ENCODE measurements around the gene RRAGC.

DNA sequence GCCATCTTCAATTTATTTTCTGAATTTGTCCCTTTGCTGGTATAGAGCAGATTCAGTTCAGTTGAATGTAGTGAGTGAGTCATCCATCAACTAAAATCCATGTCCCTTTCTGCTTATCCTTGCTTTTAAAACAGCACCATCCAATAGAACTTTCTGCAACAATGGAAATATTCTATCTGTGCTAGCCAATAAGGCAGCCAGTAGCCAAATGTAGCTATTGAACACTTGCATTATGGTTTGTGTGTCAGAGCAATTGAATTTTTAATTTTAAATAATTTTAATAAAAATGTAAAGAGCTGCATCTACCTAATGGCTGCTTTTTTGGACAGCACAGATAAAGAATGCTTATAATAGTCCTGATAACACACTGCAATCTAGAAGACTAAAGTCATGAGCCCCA lies 21.9 kb upstream of the RRAGC start, which contains the start of gene GJA9:
- TF ChIP-seq, protein P1, sequence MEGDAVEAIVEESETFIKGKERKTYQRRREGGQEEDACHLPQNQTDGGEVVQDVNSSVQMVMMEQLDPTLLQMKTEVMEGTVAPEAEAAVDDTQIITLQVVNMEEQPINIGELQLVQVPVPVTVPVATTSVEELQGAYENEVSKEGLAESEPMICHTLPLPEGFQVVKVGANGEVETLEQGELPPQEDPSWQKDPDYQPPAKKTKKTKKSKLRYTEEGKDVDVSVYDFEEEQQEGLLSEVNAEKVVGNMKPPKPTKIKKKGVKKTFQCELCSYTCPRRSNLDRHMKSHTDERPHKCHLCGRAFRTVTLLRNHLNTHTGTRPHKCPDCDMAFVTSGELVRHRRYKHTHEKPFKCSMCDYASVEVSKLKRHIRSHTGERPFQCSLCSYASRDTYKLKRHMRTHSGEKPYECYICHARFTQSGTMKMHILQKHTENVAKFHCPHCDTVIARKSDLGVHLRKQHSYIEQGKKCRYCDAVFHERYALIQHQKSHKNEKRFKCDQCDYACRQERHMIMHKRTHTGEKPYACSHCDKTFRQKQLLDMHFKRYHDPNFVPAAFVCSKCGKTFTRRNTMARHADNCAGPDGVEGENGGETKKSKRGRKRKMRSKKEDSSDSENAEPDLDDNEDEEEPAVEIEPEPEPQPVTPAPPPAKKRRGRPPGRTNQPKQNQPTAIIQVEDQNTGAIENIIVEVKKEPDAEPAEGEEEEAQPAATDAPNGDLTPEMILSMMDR (IDR thresholded peaks at IDR 0.05): no peak
- TF ChIP-seq EZH2phosphoT487 (IDR thresholded peaks at IDR 0.05): no peak
- TF ChIP-seq EZH2 (IDR thresholded peaks at IDR 0.05): no peak
